Testis (tissue), 2 donors: ENCODE data around the gene SIL1.

ENCODE experiments used
- POLR2A ChIP-seq: fragments of 450-650 bp; IDR thresholded peaks from one replicate; pipeline ENCODE4 v1.6.1; 2017; ENCODE audit warnings: antibody characterized with exemption, mild to moderate bottlenecking, moderate library complexity
- TF ChIP-seq, protein P1 (sequence below), 3 experiments: fragments of 450-650 bp in 2 of 3; fragments of 200-600 bp in 1 of 3; sonication (generic) in 1 of 3; IDR thresholded peaks; one replicate each; pipeline ENCODE4 v1.5.1; 2016 to 2019; ENCODE audit warnings: antibody characterized with exemption in 3 of 3, mild to moderate bottlenecking in 2 of 3, moderate library complexity in 1 of 3

DNA sequence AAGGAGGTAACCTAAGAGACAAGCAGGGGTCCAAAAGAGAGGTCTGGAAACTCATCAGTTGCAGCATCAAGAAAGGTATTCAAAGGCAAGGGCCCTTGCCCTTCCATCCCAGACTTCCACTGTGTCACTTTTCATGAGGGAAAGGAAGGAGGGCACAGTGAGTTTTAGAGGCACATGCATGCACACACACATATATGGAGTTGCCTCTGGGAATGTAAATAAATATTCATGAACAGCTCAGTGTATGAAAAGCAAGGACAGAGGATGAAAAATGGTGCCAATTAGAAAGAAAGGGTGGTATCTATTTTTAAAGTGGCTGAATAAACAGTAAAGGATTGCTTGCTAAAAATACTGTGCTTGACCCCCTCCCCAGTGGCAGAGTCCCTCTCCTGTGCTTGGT, 217.7 kb downstream of the SIL1 start:
- TF ChIP-seq, protein P1, sequence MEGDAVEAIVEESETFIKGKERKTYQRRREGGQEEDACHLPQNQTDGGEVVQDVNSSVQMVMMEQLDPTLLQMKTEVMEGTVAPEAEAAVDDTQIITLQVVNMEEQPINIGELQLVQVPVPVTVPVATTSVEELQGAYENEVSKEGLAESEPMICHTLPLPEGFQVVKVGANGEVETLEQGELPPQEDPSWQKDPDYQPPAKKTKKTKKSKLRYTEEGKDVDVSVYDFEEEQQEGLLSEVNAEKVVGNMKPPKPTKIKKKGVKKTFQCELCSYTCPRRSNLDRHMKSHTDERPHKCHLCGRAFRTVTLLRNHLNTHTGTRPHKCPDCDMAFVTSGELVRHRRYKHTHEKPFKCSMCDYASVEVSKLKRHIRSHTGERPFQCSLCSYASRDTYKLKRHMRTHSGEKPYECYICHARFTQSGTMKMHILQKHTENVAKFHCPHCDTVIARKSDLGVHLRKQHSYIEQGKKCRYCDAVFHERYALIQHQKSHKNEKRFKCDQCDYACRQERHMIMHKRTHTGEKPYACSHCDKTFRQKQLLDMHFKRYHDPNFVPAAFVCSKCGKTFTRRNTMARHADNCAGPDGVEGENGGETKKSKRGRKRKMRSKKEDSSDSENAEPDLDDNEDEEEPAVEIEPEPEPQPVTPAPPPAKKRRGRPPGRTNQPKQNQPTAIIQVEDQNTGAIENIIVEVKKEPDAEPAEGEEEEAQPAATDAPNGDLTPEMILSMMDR (IDR thresholded peaks at IDR 0.05): no peak
- no peak for TF ChIP-seq POLR2A
